Panc1 (cell line): ENCODE data around the gene OMD.

Experiments used
- CTCF ChIP-seq: fragments of 450-650 bp; IDR thresholded peaks from 2 replicates; pipeline ENCODE4 v1.5.1; 2017; ENCODE audit warnings: mild to moderate bottlenecking
- POLR2AphosphoS5 ChIP-seq: IDR thresholded peaks from 2 replicates; pipeline ENCODE4 v1.6.1; 2012; ENCODE audit warnings: mild to moderate bottlenecking, low read depth, low read length, moderate library complexity

DNA sequence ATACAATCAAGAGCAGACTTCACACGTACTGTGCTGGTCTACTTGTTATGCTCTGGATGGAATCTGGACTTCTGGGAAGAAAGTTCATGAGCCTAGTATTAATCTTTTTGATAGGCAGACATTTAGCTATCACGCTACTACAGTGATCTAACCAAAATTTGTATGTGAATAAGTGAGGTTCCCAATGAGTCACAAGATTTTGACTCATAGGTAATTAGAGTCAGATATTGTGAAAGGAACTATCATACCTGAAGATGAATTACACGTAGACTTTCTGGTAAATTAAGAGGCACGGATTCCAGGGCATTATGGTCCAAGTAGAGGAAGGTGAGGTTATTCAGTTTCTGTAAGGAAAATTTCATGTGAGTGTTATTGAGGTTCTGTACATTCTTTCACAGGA is 38.3 kb downstream of the OMD start:
- TF ChIP-seq CTCF (no peak), POLR2AphosphoS5 (no peak)
